ENCODE results near the gene SMAD2.
"Not testable (repeated sequence)": the region's sequence is repeated elsewhere in the genome, so short reads cannot be mapped to it uniquely, and the experiment has no call there.

SMAD2 gene

GRCh38 chr18:47970664-47971531, 40.4 kb upstream of the SMAD2 start:
- TF ChIP-seq, protein P1, sequence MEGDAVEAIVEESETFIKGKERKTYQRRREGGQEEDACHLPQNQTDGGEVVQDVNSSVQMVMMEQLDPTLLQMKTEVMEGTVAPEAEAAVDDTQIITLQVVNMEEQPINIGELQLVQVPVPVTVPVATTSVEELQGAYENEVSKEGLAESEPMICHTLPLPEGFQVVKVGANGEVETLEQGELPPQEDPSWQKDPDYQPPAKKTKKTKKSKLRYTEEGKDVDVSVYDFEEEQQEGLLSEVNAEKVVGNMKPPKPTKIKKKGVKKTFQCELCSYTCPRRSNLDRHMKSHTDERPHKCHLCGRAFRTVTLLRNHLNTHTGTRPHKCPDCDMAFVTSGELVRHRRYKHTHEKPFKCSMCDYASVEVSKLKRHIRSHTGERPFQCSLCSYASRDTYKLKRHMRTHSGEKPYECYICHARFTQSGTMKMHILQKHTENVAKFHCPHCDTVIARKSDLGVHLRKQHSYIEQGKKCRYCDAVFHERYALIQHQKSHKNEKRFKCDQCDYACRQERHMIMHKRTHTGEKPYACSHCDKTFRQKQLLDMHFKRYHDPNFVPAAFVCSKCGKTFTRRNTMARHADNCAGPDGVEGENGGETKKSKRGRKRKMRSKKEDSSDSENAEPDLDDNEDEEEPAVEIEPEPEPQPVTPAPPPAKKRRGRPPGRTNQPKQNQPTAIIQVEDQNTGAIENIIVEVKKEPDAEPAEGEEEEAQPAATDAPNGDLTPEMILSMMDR (IDR thresholded peaks at IDR 0.05; ENCODE audit: low read depth, low read length, missing control alignments), result no peak
- no peak overlapping the region for H3K4me3 ChIP-seq (replicated peaks; ENCODE audit: low read depth, low read length)
- DNase-seq (ENCODE audit: extremely low read depth, low read depth), result no peak

- DNase-seq (ENCODE audit: extremely low read depth, low read depth), result no peak
- TF ChIP-seq, protein P1 (IDR thresholded peaks at IDR 0.05; ENCODE audit: low read depth, low read length, missing control alignments), result no peak
- no peak overlapping the region for H3K4me3 ChIP-seq (replicated peaks; ENCODE audit: low read depth, low read length)
These were observed 39.4 kb upstream of the SMAD2 start for GRCh38 chr18:47969816-47970215.

GRCh38 chr18:47968721-47969120, 38.3 kb upstream of the SMAD2 start:
- DNase-seq (ENCODE audit: extremely low read depth, low read depth), result no peak
- H3K4me3 ChIP-seq (replicated peaks; ENCODE audit: low read depth, low read length), result no peak overlapping the region
- TF ChIP-seq, protein P1 (IDR thresholded peaks at IDR 0.05; ENCODE audit: low read depth, low read length, missing control alignments), result no peak

- DNase-seq (ENCODE audit: extremely low read depth, low read depth), result no peak
These were observed 37.7 kb upstream of the SMAD2 start for GRCh38 chr18:47968006-47968676.

DNA sequence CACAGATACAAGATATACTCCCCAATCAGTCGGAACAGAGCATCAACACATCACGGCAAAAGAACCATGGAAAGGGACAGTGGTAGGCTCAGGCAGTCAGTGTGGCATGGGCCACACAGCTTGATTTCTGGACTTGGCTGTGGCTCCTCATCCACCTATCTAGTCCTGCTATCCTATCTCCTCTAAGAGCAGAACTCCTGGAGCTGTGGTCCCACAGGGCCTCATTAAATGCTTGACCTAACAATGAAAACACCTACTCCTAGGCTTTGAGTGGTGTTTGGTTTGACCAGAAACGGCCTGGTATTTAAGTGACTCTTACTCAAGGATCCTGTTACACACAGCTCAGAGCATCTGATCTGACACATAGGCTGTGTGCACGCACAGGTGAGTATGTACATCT, 33.6 kb upstream of the SMAD2 start:
- DNase-seq (ENCODE audit: extremely low read depth, low read depth), result no peak
- TF ChIP-seq, protein P1 (IDR thresholded peaks at IDR 0.05; ENCODE audit: low read depth, low read length, missing control alignments), result no peak
- H3K4me3 ChIP-seq (replicated peaks; ENCODE audit: low read depth, low read length), result no peak overlapping the region

More at GRCh38 chr18:47968006-47968676, 37.7 kb upstream of the SMAD2 start:
- TF ChIP-seq, protein P1 (IDR thresholded peaks at IDR 0.05; ENCODE audit: low read depth, low read length, missing control alignments), result no peak
- H3K4me3 ChIP-seq (replicated peaks; ENCODE audit: low read depth, low read length), result no peak overlapping the region

DNA sequence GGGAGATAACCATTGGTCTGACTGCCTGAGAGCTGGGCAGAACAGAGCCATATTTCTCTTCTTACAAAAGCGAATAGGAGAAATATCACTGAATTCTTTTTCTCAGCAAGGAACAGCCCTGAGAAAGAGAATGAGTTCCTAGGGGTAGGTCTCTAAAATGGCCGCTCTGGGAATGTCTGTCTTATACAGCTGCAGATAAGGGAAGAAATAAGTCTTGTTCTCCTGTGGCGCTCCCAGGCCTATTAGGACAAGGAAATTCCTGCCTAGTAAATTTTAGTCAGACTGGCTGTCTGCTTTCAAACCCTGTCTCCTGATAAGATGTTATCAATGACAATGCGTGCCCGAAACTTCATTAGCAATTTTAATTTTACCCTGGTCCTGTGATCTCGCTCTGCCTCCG, 30.5 kb upstream of the SMAD2 start:
- H3K4me3 ChIP-seq (replicated peaks; ENCODE audit: low read depth, low read length); DNase-seq (ENCODE audit: extremely low read depth, low read depth): not testable (repeated sequence)

DNA sequence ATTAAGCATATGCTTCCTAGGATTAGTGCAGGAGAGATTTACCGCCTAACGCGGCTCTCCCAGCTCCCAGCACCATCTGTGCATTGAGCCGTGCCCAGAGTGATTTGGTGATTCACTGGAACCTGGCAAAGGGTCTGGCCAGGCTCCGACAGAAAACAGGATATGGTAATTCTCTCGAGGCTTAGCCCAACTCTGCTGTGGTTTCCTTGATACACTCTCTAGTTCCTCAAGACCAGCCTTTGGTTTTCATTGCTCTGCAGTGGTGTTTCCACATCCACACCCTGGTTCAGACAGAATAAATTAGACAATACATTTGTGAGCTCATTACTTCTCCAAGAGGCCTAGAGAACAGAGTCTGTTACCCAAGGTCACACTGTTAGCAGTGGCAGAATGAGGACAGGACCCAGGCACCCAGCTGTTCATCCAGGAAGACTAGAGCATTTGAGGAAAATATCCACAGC, 23.0 kb upstream of the SMAD2 start:
- peak; percentile 20 for DNase-seq (ENCODE audit: extremely low read depth, low read depth)
- TF ChIP-seq, protein P1 (IDR thresholded peaks at IDR 0.05; ENCODE audit: low read depth, low read length, missing control alignments), result no peak
- H3K4me3 ChIP-seq (replicated peaks; ENCODE audit: low read depth, low read length), result no peak overlapping the region

All from HFF-Myc (cell line).